ENCODE results near the gene S100A11. TPM values are rescaled to one million over a fixed set of nuclear protein-coding genes. Genes with fewer than 3 reads are reported as not detected.

The S100A11 gene
- total RNA-seq, 2 donors from 2014 or later = 59.0 to 172 TPM

DNA sequence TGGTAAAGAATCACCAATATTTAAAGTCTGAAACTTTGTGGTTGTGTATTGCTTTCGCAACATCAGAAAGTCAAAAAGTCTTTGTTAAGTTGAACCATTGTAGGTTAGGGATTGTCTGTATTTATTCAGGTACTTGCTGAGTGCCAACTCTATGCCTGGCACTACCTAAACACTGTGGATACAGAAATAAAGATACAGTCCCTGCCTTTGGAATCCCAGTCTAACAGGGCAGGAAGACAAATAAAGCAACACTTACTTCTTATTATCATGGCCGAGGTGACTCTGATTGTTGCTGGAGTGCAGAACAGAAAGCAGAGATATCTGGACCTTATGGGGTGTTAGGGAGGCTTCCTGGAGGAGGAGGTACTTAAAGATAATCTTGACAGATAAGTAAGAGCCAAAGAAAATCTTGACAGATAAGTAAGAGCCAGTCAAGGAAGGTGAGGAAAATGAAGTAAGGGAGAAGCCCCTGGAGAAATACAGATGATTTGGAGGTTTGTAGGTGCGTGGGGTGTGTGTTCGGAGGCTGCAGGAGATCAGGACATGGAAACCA is 31.4 kb downstream of the S100A11 start:
- Histone ChIP-seq H3K27ac (no peak overlapping the region), H3K27me3 (no peaks in the 10 kb centered on the region), H3K4me1 (peaks cover 0 to 5% of the 10 kb centered on the region in 2 donors), H3K9me3 (no peaks in the 10 kb centered on the region), H3K36me3 (no peaks in the 10 kb centered on the region), H3K4me3 (no peak overlapping the region)
- TF ChIP-seq, protein P1, sequence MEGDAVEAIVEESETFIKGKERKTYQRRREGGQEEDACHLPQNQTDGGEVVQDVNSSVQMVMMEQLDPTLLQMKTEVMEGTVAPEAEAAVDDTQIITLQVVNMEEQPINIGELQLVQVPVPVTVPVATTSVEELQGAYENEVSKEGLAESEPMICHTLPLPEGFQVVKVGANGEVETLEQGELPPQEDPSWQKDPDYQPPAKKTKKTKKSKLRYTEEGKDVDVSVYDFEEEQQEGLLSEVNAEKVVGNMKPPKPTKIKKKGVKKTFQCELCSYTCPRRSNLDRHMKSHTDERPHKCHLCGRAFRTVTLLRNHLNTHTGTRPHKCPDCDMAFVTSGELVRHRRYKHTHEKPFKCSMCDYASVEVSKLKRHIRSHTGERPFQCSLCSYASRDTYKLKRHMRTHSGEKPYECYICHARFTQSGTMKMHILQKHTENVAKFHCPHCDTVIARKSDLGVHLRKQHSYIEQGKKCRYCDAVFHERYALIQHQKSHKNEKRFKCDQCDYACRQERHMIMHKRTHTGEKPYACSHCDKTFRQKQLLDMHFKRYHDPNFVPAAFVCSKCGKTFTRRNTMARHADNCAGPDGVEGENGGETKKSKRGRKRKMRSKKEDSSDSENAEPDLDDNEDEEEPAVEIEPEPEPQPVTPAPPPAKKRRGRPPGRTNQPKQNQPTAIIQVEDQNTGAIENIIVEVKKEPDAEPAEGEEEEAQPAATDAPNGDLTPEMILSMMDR (IDR thresholded peaks at IDR 0.05) = no peak
- no peak for DNase-seq (ENCODE audit: low spot score)

DNA sequence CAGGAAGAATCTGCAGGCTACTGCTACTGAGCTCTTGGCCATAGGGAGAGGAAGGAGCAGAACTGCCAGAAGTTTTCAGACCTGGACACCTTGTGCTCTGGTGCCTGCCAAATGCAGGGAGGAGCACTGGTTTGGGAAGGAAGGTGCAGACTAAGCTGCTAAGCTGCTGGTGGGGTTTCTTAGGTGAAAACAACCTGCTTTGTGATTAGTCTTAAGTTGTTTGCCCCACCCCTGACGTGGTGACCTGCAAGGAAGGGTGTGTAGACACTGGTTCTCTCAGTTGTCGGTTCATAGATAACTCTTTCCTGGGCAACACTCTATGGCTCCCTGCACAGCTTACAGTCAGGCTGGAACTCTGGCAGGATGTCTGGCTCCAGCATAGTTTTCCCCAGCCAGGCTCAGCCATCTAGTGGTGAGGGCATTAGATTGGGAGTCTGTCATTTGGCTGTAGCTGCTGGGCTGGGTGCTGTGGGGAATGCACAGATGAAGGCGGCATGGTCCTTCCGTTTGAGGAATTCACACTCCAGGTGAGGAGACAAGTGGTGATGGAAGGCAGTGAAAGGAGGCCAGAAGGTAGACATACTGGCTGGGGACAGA is 32.9 kb downstream of the S100A11 start:
- H3K4me3 ChIP-seq = no peak overlapping the region
- no peaks in the 10 kb centered on the region for H3K9me3 ChIP-seq
- no peak for DNase-seq (ENCODE audit: low spot score)
- TF ChIP-seq, protein P1 (IDR thresholded peaks at IDR 0.05) = no peak
- no peaks in the 10 kb centered on the region for H3K27me3 ChIP-seq
- H3K4me1 ChIP-seq = peaks cover 0 to 5% of the 10 kb centered on the region in 2 donors
- H3K27ac ChIP-seq = no peak overlapping the region
- no peaks in the 10 kb centered on the region for H3K36me3 ChIP-seq

DNA sequence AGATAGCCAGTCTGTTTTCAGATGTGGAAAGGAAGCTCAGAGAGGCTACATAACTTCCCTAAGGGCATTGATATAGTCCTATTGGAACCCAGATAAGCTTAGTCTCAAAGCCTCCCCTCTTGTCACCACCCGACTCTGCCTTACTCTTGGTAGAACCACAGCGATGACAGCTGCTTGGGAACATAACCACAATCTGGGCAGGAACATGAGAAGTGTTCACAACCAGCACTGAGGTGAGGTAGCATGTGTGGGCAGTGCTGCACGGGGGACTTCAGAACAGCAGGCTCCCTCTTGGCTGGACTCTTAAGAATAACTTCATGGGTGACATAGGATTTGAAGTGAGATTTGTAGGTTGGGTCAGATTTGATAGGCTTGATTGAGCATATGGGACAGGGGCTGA is 33.8 kb downstream of the S100A11 start:
- DNase-seq (ENCODE audit: low spot score) = no peak
- Histone ChIP-seq H3K27ac (no peak overlapping the region), H3K4me3 (no peak overlapping the region), H3K27me3 (no peaks in the 10 kb centered on the region), H3K9me3 (no peaks in the 10 kb centered on the region), H3K4me1 (peaks cover 0 to 5% of the 10 kb centered on the region in 2 donors), H3K36me3 (no peaks in the 10 kb centered on the region)
- TF ChIP-seq, protein P1 (IDR thresholded peaks at IDR 0.05) = no peak

DNA sequence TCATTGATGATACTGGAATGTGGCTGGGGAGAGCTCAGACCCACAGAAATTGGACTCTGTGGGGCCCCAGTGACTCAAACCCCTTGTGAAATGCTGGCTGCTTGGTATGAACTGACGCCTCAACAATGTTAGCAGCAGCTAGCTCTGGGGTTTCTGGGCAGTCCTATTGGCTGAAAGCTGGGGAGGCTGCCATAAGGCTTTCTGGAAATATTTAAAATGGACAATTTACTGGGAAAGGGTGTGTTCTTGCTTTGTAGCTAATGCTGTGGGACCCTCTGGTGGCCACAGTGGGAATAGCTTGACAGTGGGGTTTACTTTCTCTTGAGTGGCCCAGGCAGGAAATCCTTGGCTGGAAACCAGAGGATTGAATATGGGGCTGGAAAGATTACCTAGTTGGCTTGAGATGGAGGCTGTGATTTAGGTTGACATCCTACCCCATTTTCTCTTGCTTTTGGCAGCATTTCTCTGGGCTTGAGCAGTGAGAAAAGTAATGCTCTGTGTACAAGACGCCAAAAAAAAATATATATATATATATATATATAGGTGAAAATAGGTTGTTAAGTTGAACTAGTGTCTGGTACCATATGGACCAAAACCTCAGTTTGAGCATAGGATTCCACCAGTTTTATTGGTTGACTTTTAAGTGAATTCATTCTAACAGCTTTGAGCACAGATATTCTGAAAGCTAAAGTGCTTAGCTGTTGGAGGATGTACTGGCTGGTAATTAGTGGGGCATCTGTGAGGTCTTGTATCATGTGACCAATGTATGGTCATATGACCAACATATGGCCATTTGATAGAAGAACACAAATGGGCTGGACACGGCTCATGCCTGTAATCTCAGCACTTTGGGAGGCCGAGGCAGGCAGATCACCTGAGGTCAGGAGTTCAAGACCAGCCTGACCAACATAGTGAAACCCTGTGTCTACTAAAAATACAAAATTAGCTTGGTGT is 34.9 kb downstream of the S100A11 start:
- peak overlapping the region; percentile 19 to 65 for H3K27ac ChIP-seq
- DNase-seq (ENCODE audit: low spot score) = peak; percentile 97
- no peaks in the 10 kb centered on the region for H3K9me3 ChIP-seq
- TF ChIP-seq, protein P1 (IDR thresholded peaks at IDR 0.05) = peak; percentile 82 to 95
- H3K27me3 ChIP-seq = no peaks in the 10 kb centered on the region
- H3K4me1 ChIP-seq = peaks cover 0 to 5% of the 10 kb centered on the region in 2 donors
- H3K36me3 ChIP-seq = no peaks in the 10 kb centered on the region
- no peak overlapping the region for H3K4me3 ChIP-seq

DNA sequence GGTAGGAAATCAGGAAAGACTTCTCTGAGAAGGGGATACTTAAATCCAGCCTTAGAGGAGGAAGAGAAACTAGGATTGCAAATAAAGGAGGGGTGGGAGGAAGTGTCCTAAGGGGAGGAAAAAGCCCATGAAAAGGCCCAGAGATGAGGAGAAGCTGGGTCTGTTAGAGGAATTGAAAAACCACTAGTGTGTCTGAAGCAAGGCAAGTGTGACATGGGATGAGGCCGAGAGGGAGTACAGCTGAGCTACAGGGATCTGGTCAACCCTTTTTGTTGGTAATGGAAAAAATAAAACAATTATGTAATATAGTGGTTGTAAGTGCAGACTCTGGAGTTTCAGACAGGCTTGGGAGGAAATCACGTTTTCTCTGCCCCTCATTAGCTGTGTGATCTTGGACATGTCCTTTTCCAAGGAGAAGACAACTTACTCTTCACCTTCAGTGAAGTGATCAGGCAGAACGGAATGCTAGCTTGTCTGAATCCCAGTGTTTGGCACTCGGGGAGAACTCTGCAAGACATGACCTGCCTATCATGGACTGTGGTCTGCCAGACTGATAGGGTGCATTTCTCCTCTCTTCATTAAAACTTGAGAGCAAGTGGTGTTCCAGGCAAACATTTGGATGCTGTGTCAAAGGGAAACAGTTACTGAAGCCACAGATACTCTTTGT is 35.7 kb downstream of the S100A11 start:
- Histone ChIP-seq H3K4me3 (no peak overlapping the region), H3K9me3 (no peaks in the 10 kb centered on the region), H3K36me3 (no peaks in the 10 kb centered on the region), H3K27ac (peak overlapping the region; percentile 19 to 65), H3K4me1 (peaks cover 0 to 5% of the 10 kb centered on the region in 2 donors), H3K27me3 (no peaks in the 10 kb centered on the region)
- DNase-seq (ENCODE audit: low spot score) = no peak
- TF ChIP-seq, protein P1 (IDR thresholded peaks at IDR 0.05) = no peak

All from right atrium auricular region (tissue), 2 donors.